Right kidney (tissue), 1 donor: Measurements from ENCODE around the gene KEAP1.
"Not testable (repeated sequence)": the region's sequence is repeated elsewhere in the genome, so short reads cannot be mapped to it uniquely, and the experiment has no call there.

Experiments
- DNase-seq: peaks from one replicate; pipeline ENCODE4 v3.0.0-alpha.2; 2016

KEAP1 gene

DNA sequence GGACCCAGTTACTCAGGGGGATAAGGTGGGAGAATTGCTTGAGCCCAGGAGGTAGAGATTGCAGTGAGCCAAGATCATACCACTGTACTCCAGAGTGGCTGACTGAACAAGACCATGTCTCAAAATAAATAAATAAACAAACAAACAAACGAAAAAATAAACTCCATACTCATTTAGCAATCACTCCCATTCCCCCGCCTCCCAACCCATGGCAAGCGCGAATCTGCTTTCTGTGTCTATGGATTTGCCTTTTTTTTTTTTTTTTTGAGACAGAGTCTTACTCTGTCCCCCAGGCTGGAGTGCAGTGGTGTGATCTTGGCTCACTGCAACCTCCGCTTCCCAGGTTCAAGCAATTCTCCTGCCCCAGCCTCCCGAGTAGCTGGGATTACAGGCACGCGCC lies 23.7 kb upstream of the KEAP1 start:
- not testable (repeated sequence) for DNase-seq

- no peak for DNase-seq
Observed at GRCh38 chr19:10525636-10526035, 22.5 kb upstream of the KEAP1 start.

DNA sequence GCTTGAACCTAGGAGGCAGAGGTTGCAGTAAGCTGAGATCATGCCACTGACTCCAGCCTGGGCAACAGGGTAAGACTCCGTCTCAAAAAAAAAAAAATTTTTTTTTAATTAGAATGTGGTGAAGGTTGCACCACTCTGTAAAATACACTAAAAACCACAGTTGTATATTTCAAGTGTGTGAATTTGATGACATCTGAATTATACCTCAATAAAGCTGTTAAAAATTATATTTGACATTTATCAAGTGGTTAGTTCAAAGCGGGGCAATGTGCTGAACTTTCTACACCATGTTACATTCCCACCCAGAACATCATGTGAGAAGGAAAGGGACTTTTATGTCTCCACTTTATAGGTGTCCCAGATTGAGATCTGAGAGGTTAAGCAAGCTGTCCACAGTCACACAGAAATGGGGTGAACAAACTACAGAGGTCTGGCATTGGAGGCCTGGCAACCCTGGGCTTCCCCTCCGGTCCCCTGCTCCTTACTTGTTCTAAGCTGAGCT lies 20.0 kb upstream of the KEAP1 start:
- no peak for DNase-seq

- no peak for DNase-seq
Observed at GRCh38 chr19:10521461-10522171, 18.5 kb upstream of the KEAP1 start.

DNA sequence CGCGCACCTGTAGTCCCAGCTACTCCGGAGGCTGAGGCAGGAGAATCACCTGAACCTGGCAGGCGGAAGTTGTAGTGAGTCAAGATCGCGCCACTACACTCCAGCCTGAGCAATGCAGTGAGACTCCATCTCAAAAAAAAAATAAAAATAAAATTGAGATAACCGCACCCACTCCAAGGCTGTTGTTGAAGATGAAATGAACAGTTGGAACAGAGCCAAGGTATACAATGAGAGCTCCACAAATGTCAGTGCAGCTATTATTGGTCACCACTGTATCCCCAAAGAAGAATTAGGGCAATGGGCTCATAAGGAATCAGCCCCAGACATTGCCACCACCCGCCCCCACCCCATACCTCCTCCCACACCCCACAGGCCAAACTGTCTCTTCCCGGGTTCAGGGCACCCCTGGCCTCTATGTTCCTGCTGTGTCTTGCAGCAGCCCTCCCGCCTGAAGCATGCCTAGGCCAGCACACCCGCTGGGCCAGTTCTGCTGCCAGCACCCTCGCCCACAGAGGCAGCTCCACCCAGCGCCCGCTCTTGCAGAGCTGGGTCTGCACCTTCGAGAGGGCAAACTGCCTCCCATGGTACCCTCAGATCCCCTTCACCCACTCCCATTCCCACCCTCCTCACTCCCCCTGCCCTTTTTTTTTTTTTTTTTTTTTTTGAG lies 17.6 kb upstream of the KEAP1 start:
- DNase-seq = no peak

DNA sequence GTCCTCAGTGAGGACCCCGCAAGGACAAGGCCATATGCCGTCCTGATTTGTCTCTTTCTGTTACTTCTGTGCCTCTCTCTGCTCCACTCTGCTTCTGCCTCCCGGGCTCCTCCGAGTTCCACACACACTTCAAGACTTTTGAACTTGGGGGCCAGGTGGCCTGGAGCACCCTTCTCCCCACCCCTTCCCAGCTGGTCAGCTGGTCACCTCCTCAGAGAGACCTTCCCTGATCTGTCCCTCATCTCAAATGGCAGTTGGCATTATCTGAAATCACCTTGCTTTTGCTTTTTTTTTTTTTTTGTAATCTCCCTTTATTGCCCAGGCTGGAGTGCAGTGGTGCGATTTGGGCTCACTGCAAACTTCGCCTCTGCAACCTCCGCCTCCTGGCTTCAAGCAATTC lies 16.3 kb upstream of the KEAP1 start:
- no peak for DNase-seq

DNA sequence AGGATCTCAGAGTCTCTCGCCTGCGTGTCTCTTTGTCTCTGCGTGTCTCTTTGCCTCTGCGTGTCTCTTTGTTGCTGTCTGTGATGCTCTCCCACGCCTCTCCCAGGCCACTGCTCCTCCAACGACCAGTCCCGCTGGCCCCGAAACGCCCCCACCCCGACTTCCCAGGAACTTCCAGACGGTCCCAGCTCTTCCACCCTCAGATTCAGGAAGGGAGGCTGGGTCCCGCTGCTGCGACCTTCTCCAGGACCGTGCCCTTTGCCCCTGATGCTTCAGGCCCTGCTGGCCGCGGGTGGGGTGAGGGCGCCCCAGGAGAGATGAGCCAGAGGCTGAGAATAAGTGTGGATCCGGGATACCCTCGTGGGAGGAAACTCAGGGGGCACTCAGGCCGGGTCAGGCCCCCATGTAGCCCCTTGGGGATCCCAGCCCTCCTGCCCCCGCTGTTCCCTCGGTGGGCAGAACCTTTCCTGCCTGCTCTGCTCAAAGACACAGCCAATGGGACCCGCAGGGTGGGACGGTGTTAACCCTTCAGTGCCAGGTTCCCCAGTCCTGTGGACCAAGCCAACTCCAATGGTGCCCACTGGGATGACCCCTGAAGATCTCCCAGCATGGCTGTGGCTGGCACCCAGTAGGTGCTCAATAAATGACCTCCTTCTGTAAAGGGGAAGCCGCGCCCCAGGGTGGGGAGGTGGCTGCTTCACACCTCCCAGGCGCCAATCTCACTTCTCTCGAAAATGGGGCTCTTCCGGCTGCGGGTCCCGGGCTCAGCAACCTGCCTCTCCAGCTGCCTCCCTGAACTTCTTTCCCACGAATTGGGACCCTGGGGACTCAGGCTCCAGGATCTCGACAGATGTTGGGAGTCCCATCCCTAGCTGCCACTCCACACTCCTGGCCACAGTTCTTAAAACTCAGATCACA lies 15.5 kb upstream of the KEAP1 start:
- peak; percentile 20 for DNase-seq

GRCh38 chr19:10517760-10518443 lies 14.7 kb upstream of the KEAP1 start:
- DNase-seq = peak; percentile 61

DNA sequence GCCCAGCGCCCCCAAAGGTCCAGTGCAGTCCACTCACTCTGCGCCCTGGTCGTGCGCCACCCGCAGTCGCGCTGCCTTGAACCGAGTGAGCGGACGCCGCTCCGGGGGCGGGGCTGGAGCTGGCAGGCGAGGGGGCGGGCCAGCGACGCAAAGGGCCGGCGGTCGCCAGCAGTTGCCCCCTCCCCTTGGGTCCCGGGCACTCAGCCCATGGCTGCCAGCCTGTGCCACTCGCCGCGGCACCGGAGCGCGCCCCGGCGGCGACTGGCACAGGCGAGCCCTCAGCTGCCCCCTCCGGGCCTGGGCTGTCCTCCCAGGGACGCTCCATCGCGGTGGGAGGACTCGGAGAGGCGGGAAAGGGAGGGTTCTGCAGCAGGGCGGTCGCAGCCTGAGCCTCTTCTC lies 14.2 kb upstream of the KEAP1 start, which contains the start of gene S1PR5:
S1PR5 (minus strand) TSS at position 87 of the 399 bp plus-strand sequence. CDS start 2,436 bp downstream, outside the sequence.
- DNase-seq = no peak

DNA sequence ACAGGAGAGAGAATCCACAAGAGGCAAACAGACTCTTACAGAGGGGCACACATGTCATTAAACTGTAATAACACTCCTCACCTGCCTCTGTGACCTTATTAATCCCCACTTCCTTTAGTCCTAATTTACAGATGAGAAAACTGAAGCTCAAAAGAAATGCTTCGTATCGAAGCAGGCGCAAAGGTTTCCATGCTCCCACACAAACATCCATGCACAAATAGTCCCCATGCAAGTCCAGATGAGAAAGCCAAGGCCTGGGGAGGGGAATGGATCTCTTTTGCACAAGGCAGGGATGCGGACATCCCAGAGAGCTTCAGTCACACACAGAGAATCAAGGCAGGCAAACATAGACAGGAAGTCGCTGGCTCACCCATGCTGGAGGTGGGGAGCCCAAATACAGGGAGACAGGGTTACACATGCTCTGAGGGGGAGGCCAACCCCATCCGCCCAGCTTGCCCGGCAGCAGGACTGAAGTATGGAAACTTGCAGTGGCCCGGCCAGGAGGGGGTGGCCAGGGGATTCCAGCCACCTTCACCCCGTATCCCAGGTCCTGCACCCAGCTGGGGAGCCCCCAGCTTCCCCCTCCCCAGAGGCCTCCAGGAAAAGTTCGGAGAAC lies 13.6 kb upstream of the KEAP1 start:
- peak; percentile 20 for DNase-seq

GRCh38 chr19:10516064-10516385 lies 12.9 kb upstream of the KEAP1 start:
- no peak for DNase-seq

DNA sequence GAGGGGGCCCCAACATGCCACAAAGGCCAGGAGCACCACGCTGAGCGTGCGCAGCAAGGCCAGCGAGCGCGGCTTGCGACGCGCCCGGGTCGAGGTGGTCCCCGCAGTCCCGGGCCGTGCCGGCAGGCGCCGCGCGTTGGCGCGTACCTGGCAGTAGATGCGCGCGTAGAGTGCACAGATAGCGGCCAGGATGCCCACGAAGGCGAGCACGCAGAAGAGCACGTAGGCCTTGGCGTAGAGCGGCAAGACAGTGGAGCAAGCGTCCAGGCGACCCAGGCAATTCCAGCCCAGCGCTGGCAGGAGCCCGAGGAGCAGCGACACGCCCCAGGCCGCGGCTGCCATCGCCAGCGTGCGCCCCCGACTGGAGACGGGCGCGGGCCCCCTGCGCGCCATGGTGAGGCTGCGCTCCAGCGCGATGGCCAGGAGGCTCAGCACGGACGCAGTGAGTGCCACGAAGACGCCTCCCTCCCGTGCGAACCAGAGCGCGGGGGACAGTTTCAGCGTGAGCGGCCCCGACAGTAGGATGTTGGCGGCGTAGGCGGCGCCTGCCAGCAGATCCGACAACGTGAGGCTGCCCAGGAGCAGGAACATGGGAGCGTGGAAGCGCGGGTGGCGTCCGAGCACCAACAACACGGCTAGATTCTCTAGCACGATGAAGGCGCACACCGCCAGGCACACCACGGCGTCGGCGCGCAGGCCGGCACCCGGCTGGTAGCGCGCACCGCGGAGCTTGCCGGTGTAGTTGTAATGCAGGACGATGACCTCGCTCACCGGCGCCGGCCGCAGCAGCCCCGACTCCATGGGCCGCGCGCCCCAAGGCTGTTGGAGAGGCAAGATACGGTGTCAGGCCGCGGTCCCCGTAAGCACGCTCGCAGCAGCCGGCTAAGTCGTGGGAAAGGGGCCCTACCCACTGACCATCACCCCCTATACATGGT lies 11.3 kb upstream of the KEAP1 start:
- DNase-seq = peak; percentile 72

GRCh38 chr19:10513223-10513622 lies 10.1 kb upstream of the KEAP1 start:
- no peak for DNase-seq

DNA sequence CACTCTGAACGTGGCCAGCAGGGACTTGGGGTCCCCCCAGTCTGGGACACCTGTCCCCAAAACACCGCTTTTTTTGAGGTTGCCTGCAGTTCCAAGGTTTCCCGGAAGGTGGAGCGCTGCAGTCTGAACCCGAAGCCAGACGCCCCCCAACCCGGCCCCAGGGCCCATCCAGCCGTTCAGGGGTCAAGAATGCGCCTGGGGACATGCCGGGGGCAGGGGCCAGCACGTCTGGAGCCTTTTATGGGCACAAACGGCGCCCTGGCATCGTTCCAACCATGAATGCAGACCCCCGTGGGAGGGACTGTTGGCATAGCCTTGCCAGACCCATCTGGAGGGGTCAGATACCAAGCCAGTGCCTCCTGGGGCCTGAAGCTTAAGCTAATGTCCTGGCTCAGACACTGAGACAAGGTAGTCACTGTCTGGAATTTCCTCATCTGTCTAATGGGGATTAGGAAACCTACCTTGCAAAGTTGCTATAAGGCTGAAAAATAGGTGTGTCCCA lies 7.2 kb upstream of the KEAP1 start:
- DNase-seq = peak; percentile 63

DNA sequence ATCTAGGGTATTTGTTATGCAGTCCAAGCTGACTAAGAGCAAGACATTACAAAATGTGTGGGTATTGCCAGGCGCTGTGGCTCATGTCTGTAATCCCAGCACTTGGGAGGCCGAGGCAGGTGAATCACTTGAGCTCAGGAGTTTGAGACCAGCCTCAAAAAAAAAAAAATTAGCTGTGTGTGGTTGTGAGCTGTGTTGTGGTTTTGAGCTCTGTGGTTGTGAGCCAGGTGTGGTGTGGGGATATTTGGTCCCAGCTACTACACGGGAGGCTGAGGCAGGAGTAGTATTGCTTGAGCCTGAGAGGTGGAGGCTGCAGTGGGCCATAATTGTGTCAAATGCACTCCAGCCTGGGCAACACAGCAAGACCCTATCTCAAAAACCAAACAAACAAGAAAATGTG lies 5.6 kb upstream of the KEAP1 start:
- no peak for DNase-seq

DNA sequence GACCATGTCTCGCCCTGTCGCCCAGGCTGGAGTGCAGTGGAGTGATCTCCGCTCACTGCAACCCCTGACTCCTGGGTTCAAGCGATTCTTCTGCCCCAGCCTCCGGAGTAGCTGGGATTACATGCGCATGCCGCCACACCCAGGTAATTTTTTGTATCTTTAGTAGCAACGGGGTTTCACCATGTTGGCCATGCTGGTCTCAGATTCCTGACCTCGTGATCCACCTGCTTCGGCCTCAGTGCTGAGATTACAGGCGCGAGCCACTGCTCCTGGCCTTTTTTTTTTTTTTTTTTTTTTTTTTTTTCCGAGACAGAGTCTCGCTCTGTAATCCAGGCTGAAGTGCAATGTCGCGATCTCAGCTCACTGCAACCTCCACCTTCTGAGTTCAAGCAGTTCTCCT lies 4.9 kb upstream of the KEAP1 start:
- DNase-seq = no peak

- DNase-seq = peak; percentile 36
Observed at GRCh38 chr19:10505583-10506229, 2.5 kb upstream of the KEAP1 start.

DNA sequence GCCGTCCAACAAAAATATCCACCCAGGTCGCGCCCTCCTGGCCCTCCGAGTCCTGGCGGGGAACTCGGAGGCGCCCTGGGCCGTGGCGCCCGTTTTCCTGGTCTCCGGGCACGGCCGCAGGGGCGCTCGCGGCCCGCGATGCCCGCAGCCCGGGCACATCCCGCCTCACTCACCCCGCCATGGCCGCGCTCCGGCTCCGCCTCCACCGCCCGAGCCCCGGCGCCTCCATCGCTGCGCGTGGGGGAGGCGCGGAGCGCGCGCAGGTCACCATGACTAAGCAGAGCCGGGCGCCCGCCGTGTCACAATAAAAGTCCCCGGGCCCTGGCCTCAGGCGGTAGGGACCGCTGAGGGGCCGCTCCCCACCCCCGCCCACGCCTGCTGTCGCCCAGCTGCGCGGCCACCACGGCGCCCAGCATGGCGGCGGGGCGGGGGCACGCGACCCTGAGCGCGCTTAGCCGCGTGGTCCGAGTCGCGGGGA lies 593 bp downstream of the KEAP1 start:
- DNase-seq = peak; percentile 92

DNA sequence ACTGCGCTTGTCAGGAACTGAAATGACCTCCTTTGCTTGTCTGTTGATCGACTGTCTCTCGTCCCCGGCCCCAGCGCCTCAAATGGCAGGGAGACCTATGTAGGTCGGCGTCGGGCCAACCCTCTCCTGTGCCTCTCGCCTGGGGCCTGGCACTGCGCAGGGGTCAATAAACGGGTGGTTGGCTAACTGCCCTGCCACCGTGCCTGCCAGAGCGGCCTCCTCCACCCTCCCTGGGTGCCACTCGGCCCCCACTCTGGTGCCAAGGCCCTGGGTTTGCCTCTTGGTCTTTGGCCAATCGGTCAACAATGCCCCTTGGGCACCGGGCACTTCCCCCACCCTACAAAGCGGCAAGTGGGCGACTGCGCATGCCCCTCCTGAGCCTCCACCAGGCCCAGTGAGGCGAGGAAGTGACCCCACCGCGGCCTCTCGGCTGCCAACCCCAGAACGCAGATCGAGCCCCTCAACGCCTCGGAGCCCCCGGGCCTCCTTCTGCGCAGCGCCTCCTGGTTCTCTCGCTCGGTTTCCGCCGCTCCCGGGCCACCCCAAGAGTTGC lies 1.1 kb downstream of the KEAP1 start:
- DNase-seq = no peak

DNA sequence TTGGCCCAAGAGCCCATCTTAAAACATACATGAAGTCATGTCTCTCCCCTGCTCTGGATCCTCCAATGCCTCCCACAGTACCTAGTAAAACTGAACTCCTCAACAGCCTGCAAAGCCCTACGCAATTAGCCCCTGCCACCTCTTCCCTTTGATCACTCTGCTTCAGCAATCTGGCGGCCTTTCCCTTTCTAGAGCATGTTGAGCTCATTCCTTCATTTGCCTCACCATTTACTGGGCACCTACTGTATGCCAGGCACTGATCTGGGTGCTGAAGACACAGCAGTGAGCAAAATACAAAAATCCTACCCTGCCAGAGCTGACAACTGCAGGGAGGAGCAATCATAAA lies 2.9 kb downstream of the KEAP1 start:
- no peak for DNase-seq
